GM12872 (cell line): ENCODE results near the gene USP17L10.
"Not testable (repeated sequence)": the region's sequence is repeated elsewhere in the genome, so short reads cannot be mapped to it uniquely, and the experiment has no call there.

Experiments
- TF ChIP-seq, protein P1 (sequence below): IDR thresholded peaks from 3 replicates; pipeline ENCODE4 v1.5.1; 2011; ENCODE audit warnings: low read depth, mild to moderate bottlenecking, low read length, moderate library complexity; ENCODE audit not compliant: insufficient read depth

The USP17L10 gene

DNA sequence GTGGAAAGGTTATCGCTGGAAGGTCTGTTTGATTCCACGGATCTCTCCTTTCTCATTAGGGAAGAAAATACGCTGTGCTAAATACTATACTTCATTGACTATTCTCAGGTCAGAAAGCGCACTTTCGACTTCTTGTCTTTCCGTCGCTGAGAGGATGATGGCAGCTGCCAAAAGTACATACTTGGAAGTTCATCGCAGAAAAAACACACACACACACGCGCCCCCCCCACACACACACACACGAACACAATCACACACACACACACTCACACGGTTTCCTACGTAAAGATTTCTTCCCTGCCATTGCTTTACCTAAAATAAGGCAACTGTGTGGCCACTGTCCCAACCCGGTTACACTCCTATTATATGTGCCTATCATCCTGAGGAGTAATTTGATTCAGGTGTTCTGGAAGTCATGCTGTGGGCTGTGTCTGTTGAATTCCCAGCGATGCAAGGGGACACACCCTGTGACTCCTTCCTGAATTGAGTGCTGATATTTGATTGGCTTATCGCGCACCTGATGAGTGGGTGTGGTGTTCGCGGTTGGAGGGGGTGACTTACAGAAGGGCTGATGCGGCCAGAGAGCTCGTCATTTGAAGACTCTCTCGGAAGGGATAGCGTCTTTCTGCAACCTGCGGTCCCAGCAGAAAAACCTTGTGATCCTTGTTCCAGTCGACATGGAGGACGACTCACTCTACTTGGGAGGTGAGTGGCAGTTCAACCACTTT lies 37.7 kb downstream of the USP17L10 start, which contains the start of gene USP17L18:
Gene USP17L18 (plus strand): TSS at position 678 of the 728 bp plus-strand sequence. CDS start 0 bp downstream, at position 678.
- TF ChIP-seq, protein P1, sequence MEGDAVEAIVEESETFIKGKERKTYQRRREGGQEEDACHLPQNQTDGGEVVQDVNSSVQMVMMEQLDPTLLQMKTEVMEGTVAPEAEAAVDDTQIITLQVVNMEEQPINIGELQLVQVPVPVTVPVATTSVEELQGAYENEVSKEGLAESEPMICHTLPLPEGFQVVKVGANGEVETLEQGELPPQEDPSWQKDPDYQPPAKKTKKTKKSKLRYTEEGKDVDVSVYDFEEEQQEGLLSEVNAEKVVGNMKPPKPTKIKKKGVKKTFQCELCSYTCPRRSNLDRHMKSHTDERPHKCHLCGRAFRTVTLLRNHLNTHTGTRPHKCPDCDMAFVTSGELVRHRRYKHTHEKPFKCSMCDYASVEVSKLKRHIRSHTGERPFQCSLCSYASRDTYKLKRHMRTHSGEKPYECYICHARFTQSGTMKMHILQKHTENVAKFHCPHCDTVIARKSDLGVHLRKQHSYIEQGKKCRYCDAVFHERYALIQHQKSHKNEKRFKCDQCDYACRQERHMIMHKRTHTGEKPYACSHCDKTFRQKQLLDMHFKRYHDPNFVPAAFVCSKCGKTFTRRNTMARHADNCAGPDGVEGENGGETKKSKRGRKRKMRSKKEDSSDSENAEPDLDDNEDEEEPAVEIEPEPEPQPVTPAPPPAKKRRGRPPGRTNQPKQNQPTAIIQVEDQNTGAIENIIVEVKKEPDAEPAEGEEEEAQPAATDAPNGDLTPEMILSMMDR = not testable (repeated sequence)

GRCh38 chr4:9253078-9253477 lies 42.6 kb downstream of the USP17L10 start, which contains the start of gene USP17L19:
TSS of gene USP17L19 (plus strand) at chr4:9253378. CDS start at chr4:9253378, 0 bp downstream.
- TF ChIP-seq, protein P1 = not testable (repeated sequence)

- TF ChIP-seq, protein P1 = not testable (repeated sequence)
These were observed 47.4 kb downstream of the USP17L10 start, which contains the start of gene USP17L20 for GRCh38 chr4:9257824-9258223. TSS of gene USP17L20 (plus strand) at chr4:9258124. CDS start at chr4:9258124, 0 bp downstream.
